HCT116 (cell line): ENCODE results near the gene SENP1. TPM values are rescaled to one million over a fixed set of nuclear protein-coding genes. Genes with fewer than 3 reads are reported as not detected.

Experiments
- ATAC-seq: fragments of 200-7000 bp; cut with Tn5 transposase; 2 replicates; pipeline ENCODE4 v1.9.1; 2020; ENCODE audit warnings: mild to moderate bottlenecking, moderate library complexity
- BruUV-seq: library from RNA; stranded (reverse); fragments of 400-500 nt; replicated peaks from 2 replicates; lab custom pipeline; 2021; lab: Mats Ljungman, UMichigan
- CTCF ChIA-PET: fragments of 300-600 bp; sonication (Branson Sonifier 250); formaldehyde crosslinking; loops from one replicate; lab custom pipeline; 2021; ENCODE audit warnings: antibody characterized with exemption; lab: Charles Lee
- POLR2A ChIA-PET: fragments of 300-600, 350-600 bp; sonication (Branson Sonifier 250); formaldehyde crosslinking; loops from one replicate; lab custom pipeline; 2021; ENCODE audit warnings: antibody characterized with exemption; lab: Charles Lee
- RAD21 ChIA-PET, 2 experiments: fragments of 300-600 bp; sonication (Branson Sonifier 250); formaldehyde crosslinking; loops; one replicate each; lab custom pipeline; 2023; ENCODE audit warnings: low total read pairs in 2 of 2; ENCODE audit not compliant: uncharacterized antibody in 2 of 2, unreplicated experiment in 2 of 2, low non-redundant PET in 1 of 2; lab: Charles Lee
- DNase-seq: peaks from one replicate; pipeline ENCODE4 v3.0.0-alpha.2; 2010; ENCODE audit warnings: low read depth, low spot score
- H2AFZ ChIP-seq: fragments of 200-600 bp; shearing (Covaris generic), sonication (generic); 2 replicates; pipeline ENCODE4 v1.6.1; 2017; ENCODE audit warnings: low read depth, mixed run types, mixed read lengths, antibody characterized with exemption, low read length; ENCODE audit not compliant: poor library complexity, severe bottlenecking
- H3K27ac ChIP-seq: 2 replicates; pipeline ENCODE4 v1.5.1; 2012; ENCODE audit warnings: low read depth, low read length
- H3K27me3 ChIP-seq: fragments of 200-600 bp; sonication (generic); 2 replicates; pipeline ENCODE4 v1.6.1; 2016; ENCODE audit warnings: mixed run types, low read length, mixed read lengths; ENCODE audit not compliant: insufficient read depth
- H3K36me3 ChIP-seq, 2 experiments: fragments of 200-500 bp in 1 of 2; fragments of 200-600 bp in 1 of 2; sonication (Bioruptor generic) in 1 of 2; sonication (generic) in 1 of 2; 2 replicates each; pipeline versions ENCODE4 v1.5.1 to v1.6.1; 2014 to 2016; ENCODE audit warnings: low read length in 2 of 2, inconsistent platforms in 1 of 2, mixed read lengths in 1 of 2, mixed run types in 1 of 2; ENCODE audit not compliant: insufficient read depth in 2 of 2, control insufficient read depth in 1 of 2
- H3K4me1 ChIP-seq, 2 experiments: fragments of 200-600 bp in 1 of 2; sonication (generic) in 1 of 2; 2 replicates each; pipeline versions ENCODE4 v1.5.1 to v1.6.1; 2012 to 2017; ENCODE audit warnings: low read length in 2 of 2, inconsistent platforms in 1 of 2, mild to moderate bottlenecking in 1 of 2, mixed read lengths in 1 of 2, mixed run types in 1 of 2, moderate library complexity in 1 of 2; ENCODE audit not compliant: insufficient read depth in 2 of 2, control insufficient read depth in 1 of 2
- H3K4me2 ChIP-seq: fragments of 200-600 bp; sonication (generic); 2 replicates; pipeline ENCODE4 v1.6.1; 2017; ENCODE audit warnings: mixed run types, low read length, mixed read lengths
- H3K4me3 ChIP-seq, 2 experiments: fragments of 200-600 bp in 1 of 2; sonication (generic) in 1 of 2; replicated peaks in 1 of 2; 2 replicates each; pipeline ENCODE4 v1.5.1; 2011 to 2016; ENCODE audit warnings: low read length in 2 of 2, control low read depth in 1 of 2, low read depth in 1 of 2, mild to moderate bottlenecking in 1 of 2, mixed read lengths in 1 of 2, mixed run types in 1 of 2
- H3K79me2 ChIP-seq: fragments of 200-600 bp; sonication (generic); 2 replicates; pipeline ENCODE4 v1.6.1; 2017; ENCODE audit warnings: mild to moderate bottlenecking, mixed run types, low read length, moderate library complexity, mixed read lengths; ENCODE audit not compliant: insufficient read depth
- H3K9ac ChIP-seq: fragments of 200-600 bp; sonication (generic); 2 replicates; pipeline ENCODE4 v1.6.1; 2016; ENCODE audit warnings: low read length, mixed read lengths
- H3K9me2 ChIP-seq: fragments of 200-600 bp; sonication (generic), shearing (Covaris generic); 2 replicates; pipeline ENCODE4 v1.6.1; 2017; ENCODE audit warnings: mixed run types, mild to moderate bottlenecking, moderate library complexity; ENCODE audit not compliant: insufficient read depth
- H3K9me3 ChIP-seq, 2 experiments: fragments of 200-500 bp in 1 of 2; fragments of 200-600 bp in 1 of 2; sonication (Bioruptor generic) in 1 of 2; sonication (generic) in 1 of 2; 2 replicates each; pipeline ENCODE4 v1.6.1; 2014 to 2017; ENCODE audit warnings: low read length in 2 of 2, mixed read lengths in 2 of 2, inconsistent platforms in 1 of 2, low read depth in 1 of 2, mild to moderate bottlenecking in 1 of 2, mixed run types in 1 of 2, moderate library complexity in 1 of 2; ENCODE audit not compliant: control insufficient read depth in 1 of 2, insufficient read depth in 1 of 2
- H4K20me1 ChIP-seq: fragments of 200-600 bp; sonication (generic), shearing (Covaris generic); 2 replicates; pipeline ENCODE4 v1.6.1; 2017; ENCODE audit warnings: mixed run types, mild to moderate bottlenecking, moderate library complexity; ENCODE audit not compliant: insufficient read depth
- EGR1 ChIP-seq: IDR thresholded peaks from 2 replicates; pipeline ENCODE4 v1.6.1; 2012; ENCODE audit warnings: low read depth
- ELF1 ChIP-seq: IDR thresholded peaks from 2 replicates; pipeline ENCODE4 v1.6.1; 2012; ENCODE audit warnings: low read depth, borderline replicate concordance
- EZH2 ChIP-seq: fragments of 200-600 bp; sonication (generic); IDR thresholded peaks from 2 replicates; pipeline ENCODE4 v1.6.1; 2017; ENCODE audit warnings: antibody characterized with exemption, mixed run types
- EZH2phosphoT487 ChIP-seq: fragments of 200-600 bp; IDR thresholded peaks from 2 replicates; pipeline ENCODE4 v1.6.1; 2018; ENCODE audit warnings: antibody characterized with exemption, borderline replicate concordance
- JUND ChIP-seq: IDR thresholded peaks from 2 replicates; pipeline ENCODE4 v1.6.1; 2012
- SP1 ChIP-seq: IDR thresholded peaks from 2 replicates; pipeline ENCODE4 v1.6.1; 2012; ENCODE audit warnings: low read depth
- TCF7L2 ChIP-seq: IDR thresholded peaks from 2 replicates; pipeline ENCODE4 v1.7.0; 2011; ENCODE audit warnings: borderline replicate concordance, inconsistent platforms; ENCODE audit not compliant: insufficient read depth, insufficient read length; ENCODE audit errors: extremely low read depth
- YY1 ChIP-seq: IDR thresholded peaks from 2 replicates; pipeline ENCODE4 v1.6.1; 2011; ENCODE audit warnings: low read length, low read depth, moderate library complexity, mild to moderate bottlenecking; ENCODE audit not compliant: insufficient replicate concordance; ENCODE audit errors: extremely low read depth
- ZFX ChIP-seq: fragments of 450-650 bp; IDR thresholded peaks from 2 replicates; pipeline ENCODE4 v1.6.1; 2017
- ZNF274 ChIP-seq: fragments of 200-500 bp; sonication (Bioruptor generic); IDR thresholded peaks from 2 replicates; pipeline ENCODE4 v1.6.1; 2014; ENCODE audit warnings: mild to moderate bottlenecking, low read depth, low read length, inconsistent platforms
- intact Hi-C: fragments of 100-400 bp; cut with micrococcal nuclease; formaldehyde crosslinking; loops from 2 replicates; pipeline ENCODE4 v1.10.0; 2022
- total RNA-seq: library from RNA; stranded (reverse); gene quantifications from one replicate; pipeline ENCODE4 v1.2.1, GENCODE V29; 2021; ENCODE audit not compliant: unreplicated experiment
- TF ChIP-seq, protein P1 (sequence below): IDR thresholded peaks from 2 replicates; pipeline ENCODE4 v1.6.1; 2011; ENCODE audit warnings: mild to moderate bottlenecking, low read length, moderate library complexity; ENCODE audit not compliant: insufficient replicate concordance; ENCODE audit errors: extremely low read depth

Gene SENP1
- total RNA-seq, 1 experiment from 2014 or later = 17.7 TPM

DNA sequence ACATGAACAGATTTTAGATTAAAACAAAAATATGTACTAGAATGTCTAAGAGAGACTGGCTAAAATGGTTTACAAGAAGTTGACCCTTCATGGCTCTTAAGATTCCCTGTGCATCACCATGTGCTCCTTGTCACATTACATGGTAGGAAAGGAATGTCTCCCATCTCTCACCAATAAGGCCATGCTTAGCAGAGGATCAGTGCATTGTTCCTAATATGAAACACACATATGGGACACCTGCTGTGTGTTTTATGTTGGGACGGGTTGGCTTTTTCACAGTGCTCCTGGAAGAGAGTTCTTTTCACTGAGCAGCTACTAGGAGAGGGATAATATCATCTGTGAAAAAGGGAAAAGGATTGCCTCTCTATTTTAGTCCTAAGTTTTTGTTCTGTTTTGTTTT, 22.9 kb upstream of the SENP1 start:
- TF ChIP-seq ZNF274 = no peak
- no peak for TF ChIP-seq YY1
- TF ChIP-seq EZH2phosphoT487 = no peak
- TF ChIP-seq EZH2 = no peak
- TF ChIP-seq TCF7L2 = no peak
- no peak for TF ChIP-seq SP1
- TF ChIP-seq ELF1 = no peak
- no peak for TF ChIP-seq JUND
- TF ChIP-seq ZFX = no peak
- Histone ChIP-seq H2AFZ (no peak overlapping the region), H3K9me2 (no peaks in the 10 kb centered on the region), H3K9me3 (no peaks in the 10 kb centered on the region), H3K27ac (no peak overlapping the region), H3K9ac (no peak overlapping the region), H3K4me2 (no peak overlapping the region), H4K20me1 (no peaks in the 10 kb centered on the region), H3K79me2 (peaks cover 17% of the 10 kb centered on the region; the same call in 1 of the 2 replicates), H3K36me3 (peaks cover 61 to 73% of the 10 kb centered on the region in 2 experiments), H3K4me1 (no peaks in the 10 kb centered on the region), H3K27me3 (no peaks in the 10 kb centered on the region), H3K4me3 (no peak overlapping the region)
- DNase-seq (no peak), ATAC-seq (no peak)
- RAD21 ChIA-PET = interaction anchor here in 1 of 2 experiments (0.6 kb wide), 1 partner anchor 863 kb away, joined by 4 read pairs; no protein-coding TSS in a partner anchor
- POLR2A ChIA-PET = no interaction called here
- BruUV-seq = no TSS peak
- CTCF ChIA-PET = no interaction called here
- intact Hi-C loops = no loop called here

DNA sequence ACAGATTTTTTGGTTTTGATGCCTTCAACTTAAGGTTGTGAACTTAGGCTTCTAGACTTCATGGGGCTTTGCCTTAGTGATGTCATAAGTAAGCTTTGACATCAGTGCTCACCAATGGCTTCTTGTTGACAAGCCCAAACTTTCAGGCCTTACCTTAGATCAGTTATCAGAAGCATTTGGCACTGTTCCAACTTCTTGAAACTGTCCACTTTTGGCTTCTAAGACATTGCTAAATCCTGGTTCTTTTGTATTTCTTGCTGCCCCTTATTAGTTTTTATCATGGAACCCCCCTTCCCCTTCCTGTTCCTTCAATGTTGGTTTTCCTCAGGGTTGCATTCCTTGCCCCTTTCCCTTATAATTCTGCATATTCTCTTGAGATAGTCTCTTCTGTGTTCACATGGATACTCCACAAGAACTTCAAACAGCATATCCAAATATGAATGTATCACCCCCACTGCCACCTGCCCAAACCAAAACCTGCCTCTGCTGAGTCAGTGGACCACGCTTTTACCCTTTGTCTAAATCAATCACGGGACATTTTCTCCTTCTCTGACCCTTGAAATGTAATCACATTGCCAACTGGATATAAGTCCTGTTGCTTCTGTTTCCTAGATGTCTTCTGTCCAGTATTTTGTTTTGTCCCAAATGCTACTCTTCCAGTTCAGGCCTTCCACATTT, 21.2 kb upstream of the SENP1 start:
- no peaks in the 10 kb centered on the region for H3K9me3 ChIP-seq
- no peak overlapping the region for H3K27ac ChIP-seq
- no peak overlapping the region for H2AFZ ChIP-seq
- TF ChIP-seq EGR1 = no peak
- TF ChIP-seq, protein P1, sequence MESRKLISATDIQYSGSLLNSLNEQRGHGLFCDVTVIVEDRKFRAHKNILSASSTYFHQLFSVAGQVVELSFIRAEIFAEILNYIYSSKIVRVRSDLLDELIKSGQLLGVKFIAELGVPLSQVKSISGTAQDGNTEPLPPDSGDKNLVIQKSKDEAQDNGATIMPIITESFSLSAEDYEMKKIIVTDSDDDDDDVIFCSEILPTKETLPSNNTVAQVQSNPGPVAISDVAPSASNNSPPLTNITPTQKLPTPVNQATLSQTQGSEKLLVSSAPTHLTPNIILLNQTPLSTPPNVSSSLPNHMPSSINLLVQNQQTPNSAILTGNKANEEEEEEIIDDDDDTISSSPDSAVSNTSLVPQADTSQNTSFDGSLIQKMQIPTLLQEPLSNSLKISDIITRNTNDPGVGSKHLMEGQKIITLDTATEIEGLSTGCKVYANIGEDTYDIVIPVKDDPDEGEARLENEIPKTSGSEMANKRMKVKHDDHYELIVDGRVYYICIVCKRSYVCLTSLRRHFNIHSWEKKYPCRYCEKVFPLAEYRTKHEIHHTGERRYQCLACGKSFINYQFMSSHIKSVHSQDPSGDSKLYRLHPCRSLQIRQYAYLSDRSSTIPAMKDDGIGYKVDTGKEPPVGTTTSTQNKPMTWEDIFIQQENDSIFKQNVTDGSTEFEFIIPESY = no peak
- intact Hi-C loops = no loop called here
- ATAC-seq (no peak), DNase-seq (no peak)
- H3K4me2 ChIP-seq = no peak overlapping the region
- ChIA-PET RAD21 (no interaction called here), POLR2A (no interaction called here), CTCF (no interaction called here)
- H3K9me2 ChIP-seq = no peaks in the 10 kb centered on the region
- no peaks in the 10 kb centered on the region for H4K20me1 ChIP-seq
- no peaks in the 10 kb centered on the region for H3K27me3 ChIP-seq
- H3K4me3 ChIP-seq = no peak overlapping the region
- peaks cover 17% of the 10 kb centered on the region; the same call in 1 of the 2 replicates for H3K79me2 ChIP-seq
- BruUV-seq = no TSS peak
- peaks cover 59 to 68% of the 10 kb centered on the region in 2 experiments for H3K36me3 ChIP-seq
- H3K4me1 ChIP-seq = no peaks in the 10 kb centered on the region
- H3K9ac ChIP-seq = no peak overlapping the region
